K562 (cell line): Measurements from ENCODE around the gene WDR55. TPM values are rescaled to one million over a fixed set of nuclear protein-coding genes. Genes with fewer than 3 reads are reported as not detected.

Source experiments
- AFF1 ChIP-seq, 2 experiments: fragments of 450-650 bp; IDR thresholded peaks; 2 replicates each; pipeline ENCODE4 v1.6.1; 2018; ENCODE audit warnings: mild to moderate bottlenecking in 2 of 2, low read depth in 1 of 2; ENCODE audit not compliant: partially characterized antibody in 2 of 2
- BRD9 ChIP-seq: fragments of 450-650 bp; IDR thresholded peaks from 2 replicates; pipeline ENCODE4 v1.6.1; 2018; ENCODE audit warnings: low read depth; ENCODE audit not compliant: partially characterized antibody
- E4F1 ChIP-seq: fragments of 250-450 bp; sonication (Bioruptor Pico); IDR thresholded peaks from 2 replicates; pipeline ENCODE4 v1.5.0; 2021; ENCODE audit warnings: mild to moderate bottlenecking, borderline replicate concordance
- ETS2 ChIP-seq: IDR thresholded peaks from 2 replicates; pipeline ENCODE4 v1.6.1; 2016; ENCODE audit warnings: borderline replicate concordance, missing genetic modification characterization, mild to moderate bottlenecking, moderate library complexity, missing compliant biosample characterization; ENCODE audit not compliant: poor library complexity, severe bottlenecking
- FOXJ2 ChIP-seq: fragments of 200-800 bp; sonication (Bioruptor generic); IDR thresholded peaks from 2 replicates; pipeline ENCODE4 v1.6.1; 2016; ENCODE audit warnings: missing genetic modification characterization, missing compliant biosample characterization
- HDAC3 ChIP-seq: fragments of 450-650 bp; IDR thresholded peaks from 2 replicates; pipeline ENCODE4 v1.6.1; 2018; ENCODE audit warnings: borderline replicate concordance, mild to moderate bottlenecking, moderate library complexity; ENCODE audit not compliant: partially characterized antibody
- HINFP ChIP-seq: fragments of 450-650 bp; conservative IDR thresholded peaks from 2 replicates; pipeline ENCODE4 v1.6.1; 2016; ENCODE audit warnings: missing genetic modification characterization, low read depth, mild to moderate bottlenecking, control low read depth, missing compliant biosample characterization
- PATZ1 ChIP-seq: fragments of 250-450 bp; sonication (Bioruptor Pico); IDR thresholded peaks from 2 replicates; pipeline ENCODE4 v1.5.0; 2020; ENCODE audit warnings: mild to moderate bottlenecking, borderline replicate concordance
- TEAD1 ChIP-seq, 2 experiments: fragments of 450-650 bp in 1 of 2; sonication (generic) in 1 of 2; formaldehyde crosslinking; IDR thresholded peaks; 2 replicates each; pipeline versions ENCODE4 v1.4.0 to v1.8.0; 2020 to 2022; ENCODE audit warnings: mild to moderate bottlenecking in 2 of 2, missing genetic modification reagents in 1 of 2
- ZKSCAN8 ChIP-seq: fragments of 200-800 bp; sonication (Bioruptor generic); IDR thresholded peaks from 2 replicates; pipeline ENCODE4 v1.6.1; 2016; ENCODE audit warnings: missing genetic modification characterization, missing compliant biosample characterization
- ZNF589 ChIP-seq: fragments of 200-800 bp; sonication (Bioruptor generic); IDR thresholded peaks from 2 replicates; pipeline ENCODE4 v1.6.1; 2016; ENCODE audit warnings: low read depth, missing genetic modification characterization, missing compliant biosample characterization
- polyA plus RNA-seq, 8 experiments: library from polyadenylated mRNA; depleted of rRNA in 4 of 8; stranded (reverse) in 5 of 8; unstranded in 3 of 8; fragments of >200 nt; fragmentation: Nextera tagmentation in 2 of 8; fragmentation: Illumina TruSeq in 1 of 8; extraction: Ambion mirVana in 2 of 8; extraction: Trizol in 1 of 8; gene quantifications; 2 replicates each; pipeline versions ENCODE4 v1.2.1 to v1.2.3, GENCODE V29; 2011 to 2014; ENCODE audit warnings: inconsistent platforms in 1 of 8, missing spikeins in 1 of 8
- total RNA-seq, 7 experiments: library from RNA; depleted of rRNA in 6 of 7; stranded (reverse); fragments of >200 nt in 6 of 7; fragmentation: Illumina TruSeq in 2 of 7; extraction: Trizol in 2 of 7; gene quantifications; 2 replicates each; pipeline versions ENCODE4 v1.2.1 to v1.2.3, GENCODE V29; 2011 to 2021; ENCODE audit warnings: low replicate concordance in 1 of 7

Gene WDR55
- total and polyA plus RNA-seq, 9 of the 15 experiments (the other 6 are each of a cell fraction or from before 2014, with no cell fraction given) = 5.2 to 45.0 (median 29.3) TPM

- TF ChIP-seq AFF1 (IDR thresholded peaks at IDR 0.05; ENCODE audit: low read depth in 1 of 2, partially characterized antibody in 2 of 2) = peak; percentile 12 to 30
- peak; percentile 84 for TF ChIP-seq HDAC3
- TF ChIP-seq FOXJ2 (tag) = peak; percentile 67; the same call in 1 of the 2 replicates
- TF ChIP-seq ETS2 = peak; percentile 4
- TF ChIP-seq HINFP (tag) = 0 out of 2 replicates have a peak, but pooled peaks have one; percentile 27
- peak; percentile 71 for TF ChIP-seq BRD9
- peak; percentile 55; the same call in 1 of the 2 replicates for TF ChIP-seq E4F1 (CRISPR knock-in tag)
- TF ChIP-seq ZKSCAN8 (CRISPR knock-in tag) = 0 out of 2 replicates have a peak, but pooled peaks have one; percentile 7
- TF ChIP-seq ZNF589 (CRISPR knock-in tag) = peak; percentile 67; the same call in 1 of the 2 replicates
- peak; percentile 39; the same call in 1 of the 2 replicates for TF ChIP-seq PATZ1 (CRISPR knock-in tag)
- peak in 1 of 2 experiments; percentile 10; a peak in 1 of 4 replicates for TF ChIP-seq TEAD1 (CRISPR knock-in tag; IDR thresholded peaks at IDR 0.05)
Observed at GRCh38 chr5:140638898-140639147, 25.9 kb upstream of the WDR55 start (continued).
